GM12873 (cell line): ENCODE results near the gene DIPK1A.

Experiments used
- TF ChIP-seq, protein P1 (sequence below): IDR thresholded peaks from 2 replicates; pipeline ENCODE4 v1.5.1; 2012; ENCODE audit warnings: low read depth, mild to moderate bottlenecking, moderate library complexity, low read length, control low read depth; ENCODE audit not compliant: insufficient read depth; ENCODE audit errors: missing control alignments

Gene DIPK1A

GRCh38 chr1:92797297-92797696 is 164.0 kb downstream of the DIPK1A start:
- TF ChIP-seq, protein P1, sequence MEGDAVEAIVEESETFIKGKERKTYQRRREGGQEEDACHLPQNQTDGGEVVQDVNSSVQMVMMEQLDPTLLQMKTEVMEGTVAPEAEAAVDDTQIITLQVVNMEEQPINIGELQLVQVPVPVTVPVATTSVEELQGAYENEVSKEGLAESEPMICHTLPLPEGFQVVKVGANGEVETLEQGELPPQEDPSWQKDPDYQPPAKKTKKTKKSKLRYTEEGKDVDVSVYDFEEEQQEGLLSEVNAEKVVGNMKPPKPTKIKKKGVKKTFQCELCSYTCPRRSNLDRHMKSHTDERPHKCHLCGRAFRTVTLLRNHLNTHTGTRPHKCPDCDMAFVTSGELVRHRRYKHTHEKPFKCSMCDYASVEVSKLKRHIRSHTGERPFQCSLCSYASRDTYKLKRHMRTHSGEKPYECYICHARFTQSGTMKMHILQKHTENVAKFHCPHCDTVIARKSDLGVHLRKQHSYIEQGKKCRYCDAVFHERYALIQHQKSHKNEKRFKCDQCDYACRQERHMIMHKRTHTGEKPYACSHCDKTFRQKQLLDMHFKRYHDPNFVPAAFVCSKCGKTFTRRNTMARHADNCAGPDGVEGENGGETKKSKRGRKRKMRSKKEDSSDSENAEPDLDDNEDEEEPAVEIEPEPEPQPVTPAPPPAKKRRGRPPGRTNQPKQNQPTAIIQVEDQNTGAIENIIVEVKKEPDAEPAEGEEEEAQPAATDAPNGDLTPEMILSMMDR = no peak

DNA sequence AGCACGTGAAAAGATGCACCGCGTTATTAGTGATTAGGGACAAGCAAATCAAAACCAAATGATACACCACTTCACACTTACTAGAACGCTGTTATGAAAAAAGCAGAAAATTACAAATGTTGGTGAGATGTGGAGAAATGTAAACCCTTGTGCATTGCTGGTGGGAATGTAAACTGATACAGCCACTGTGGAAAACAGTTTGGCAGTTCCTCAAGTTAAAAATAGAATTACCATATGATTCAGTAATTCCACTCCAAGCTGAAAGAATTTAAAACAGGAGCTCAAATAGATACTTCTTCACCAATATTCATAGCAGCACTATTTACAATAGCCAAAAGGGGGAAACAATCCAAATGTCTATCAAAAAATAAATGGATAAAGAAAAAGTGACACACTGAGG is 166.1 kb downstream of the DIPK1A start:
- TF ChIP-seq, protein P1 = no peak

- TF ChIP-seq, protein P1 = no peak
Observed at GRCh38 chr1:92792340-92792782, 168.9 kb downstream of the DIPK1A start.
